WTC11 (cell line): ENCODE data around the gene SYCN. TPM values are rescaled to one million over a fixed set of nuclear protein-coding genes. Genes with fewer than 3 reads are reported as not detected.

Experiments
- ATAC-seq: fragments of 200-7000 bp; cut with Tn5 transposase; 2 replicates; pipeline ENCODE4 v1.10.0; 2021; ENCODE audit warnings: mild to moderate bottlenecking, moderate library complexity
- Bru-seq: library from RNA; stranded (reverse); fragments of 400-500 nt; gene quantifications from one replicate; lab custom pipeline; 2021; lab: Mats Ljungman, UMichigan
- CTCF ChIA-PET: fragments of 300-600 bp; sonication (Branson Sonifier 250); formaldehyde crosslinking; loops from one replicate; lab custom pipeline; 2021; ENCODE audit warnings: antibody characterized with exemption; lab: Charles Lee
- POLR2A ChIA-PET: fragments of 350-600 bp; sonication (Branson Sonifier 250); formaldehyde crosslinking; loops from one replicate; lab custom pipeline; 2021; ENCODE audit warnings: antibody characterized with exemption; lab: Charles Lee
- DNase-seq: peaks from one replicate; pipeline ENCODE4 v3.0.0; 2021; ENCODE audit warnings: low spot score
- H3K27ac Mint-ChIP-seq: 2 replicates; pipeline ENCODE4 v1.8.0; 2021; ENCODE audit warnings: mixed read lengths
- H3K27me3 Mint-ChIP-seq: 2 replicates; pipeline ENCODE4 v1.8.0; 2021; ENCODE audit warnings: low read depth, mild to moderate bottlenecking, moderate library complexity, mixed read lengths
- H3K36me3 Mint-ChIP-seq: 2 replicates; pipeline ENCODE4 v1.8.0; 2021; ENCODE audit warnings: mixed read lengths
- H3K4me1 Mint-ChIP-seq: 2 replicates; pipeline ENCODE4 v1.8.0; 2022; ENCODE audit warnings: mixed read lengths
- H3K4me3 Mint-ChIP-seq: 2 replicates; pipeline ENCODE4 v1.8.0; 2021; ENCODE audit warnings: mild to moderate bottlenecking, moderate library complexity, mixed read lengths
- H3K9me3 Mint-ChIP-seq: 2 replicates; pipeline ENCODE4 v1.8.0; 2021; ENCODE audit warnings: mixed read lengths
- CBFB ChIP-seq: sonication (generic); formaldehyde crosslinking; IDR thresholded peaks from 2 replicates; pipeline ENCODE4 v1.8.1; 2022; ENCODE audit warnings: mild to moderate bottlenecking, low read depth, missing genetic modification reagents
- CREB1 ChIP-seq: sonication (generic); formaldehyde crosslinking; IDR thresholded peaks from 2 replicates; pipeline ENCODE4 v1.8.0; 2023; ENCODE audit warnings: mild to moderate bottlenecking, missing genetic modification reagents
- ELF4 ChIP-seq: sonication (generic); formaldehyde crosslinking; IDR thresholded peaks from 2 replicates; pipeline ENCODE4 v1.8.1; 2022; ENCODE audit warnings: low read depth, mild to moderate bottlenecking, moderate library complexity, missing genetic modification reagents
- ESRRA ChIP-seq: sonication (generic); formaldehyde crosslinking; IDR thresholded peaks from 2 replicates; pipeline ENCODE4 v1.8.1; 2022; ENCODE audit warnings: mild to moderate bottlenecking, missing genetic modification reagents, borderline replicate concordance
- HMGA2 ChIP-seq: fragments of 250-450 bp; sonication (Bioruptor Pico); IDR thresholded peaks from 2 replicates; pipeline ENCODE4 v1.4.0; 2021; ENCODE audit warnings: mild to moderate bottlenecking, moderate library complexity
- KAT7 ChIP-seq: sonication (generic); formaldehyde crosslinking; IDR thresholded peaks from 2 replicates; pipeline ENCODE4 v1.8.1; 2023; ENCODE audit warnings: missing genetic modification reagents, mild to moderate bottlenecking, borderline replicate concordance
- NFATC4 ChIP-seq: fragments of 250-450 bp; sonication (Bioruptor Pico); IDR thresholded peaks from 2 replicates; pipeline ENCODE4 v1.9.0; 2021; ENCODE audit warnings: mild to moderate bottlenecking
- NR3C1 ChIP-seq: sonication (generic); formaldehyde crosslinking; conservative IDR thresholded peaks from 2 replicates; pipeline ENCODE4 v1.8.1; 2023; ENCODE audit warnings: low read depth, mild to moderate bottlenecking, missing genetic modification reagents
- PRRX2 ChIP-seq: fragments of 250-450 bp; sonication (Bioruptor Pico); IDR thresholded peaks from 2 replicates; pipeline ENCODE4 v1.8.0; 2021; ENCODE audit warnings: mild to moderate bottlenecking
- RORB ChIP-seq: fragments of 250-450 bp; sonication (Bioruptor Pico); IDR thresholded peaks from 2 replicates; pipeline ENCODE4 v1.9.0; 2021; ENCODE audit warnings: mild to moderate bottlenecking
- SMAD3 ChIP-seq: sonication (generic); formaldehyde crosslinking; IDR thresholded peaks from 2 replicates; pipeline ENCODE4 v1.8.0; 2022; ENCODE audit warnings: missing genetic modification reagents, mild to moderate bottlenecking, borderline replicate concordance
- SOX15 ChIP-seq: fragments of 250-450 bp; sonication (Bioruptor Pico); IDR thresholded peaks from 2 replicates; pipeline ENCODE4 v1.9.0; 2021; ENCODE audit warnings: mild to moderate bottlenecking
- TEAD4 ChIP-seq: sonication (generic); formaldehyde crosslinking; IDR thresholded peaks from 2 replicates; pipeline ENCODE4 v1.8.0; 2022; ENCODE audit warnings: mild to moderate bottlenecking, missing genetic modification reagents
- long read RNA-seq, 3 experiments: library from RNA in 1 of 3; library from capped mRNA in 1 of 3; library from polyadenylated mRNA in 1 of 3; unstranded in 2 of 3; stranded (forward) in 1 of 3; transcript quantifications; one replicate each; pipeline ENCODE4 v2.0.0, GENCODE V29; 2021
- total RNA-seq: library from RNA; stranded (reverse); gene quantifications from 3 replicates; pipeline ENCODE4 v1.2.3, GENCODE V29; 2021
- TF ChIP-seq, protein P1 (sequence below): fragments of 250-450 bp; sonication (Bioruptor Pico); IDR thresholded peaks from 2 replicates; pipeline ENCODE4 v1.9.0; 2021; ENCODE audit warnings: moderate library complexity, mild to moderate bottlenecking, inconsistent platforms, borderline replicate concordance
- TF ChIP-seq, protein P2 (sequence below): sonication (generic); formaldehyde crosslinking; IDR thresholded peaks from 2 replicates; pipeline ENCODE4 v1.8.0; 2022; ENCODE audit warnings: mild to moderate bottlenecking, missing genetic modification reagents
- TF ChIP-seq, protein P3 (sequence below): fragments of 250-450 bp; sonication (Bioruptor Pico); IDR thresholded peaks from 2 replicates; pipeline ENCODE4 v2.1.2; 2022; ENCODE audit warnings: mild to moderate bottlenecking, moderate library complexity
- TF ChIP-seq, protein P4 (sequence below): fragments of 250-450 bp; sonication (Bioruptor Pico); conservative IDR thresholded peaks from 2 replicates; pipeline ENCODE4 v1.9.0; 2021; ENCODE audit warnings: mild to moderate bottlenecking
- TF ChIP-seq, protein P5 (sequence below): fragments of 250-450 bp; sonication (Bioruptor Pico); IDR thresholded peaks from 2 replicates; pipeline ENCODE4 v1.9.0; 2021; ENCODE audit warnings: mild to moderate bottlenecking
- TF ChIP-seq, protein P6 (sequence below): fragments of 250-450 bp; sonication (Bioruptor Pico); IDR thresholded peaks from 2 replicates; pipeline ENCODE4 v1.9.0; 2021; ENCODE audit warnings: mild to moderate bottlenecking

SYCN gene, protein sequence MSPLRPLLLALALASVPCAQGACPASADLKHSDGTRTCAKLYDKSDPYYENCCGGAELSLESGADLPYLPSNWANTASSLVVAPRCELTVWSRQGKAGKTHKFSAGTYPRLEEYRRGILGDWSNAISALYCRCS
- total RNA-seq = 0.37 to 1.1 TPM (median 0.77 TPM) in 3 replicates
- Bru-seq, nascent RNA = not detected
- long read RNA-seq, experiment 1 = 0 reads
- long read RNA-seq, experiment 2 = 0 reads
- long read RNA-seq, experiment 3 = 0 reads

DNA sequence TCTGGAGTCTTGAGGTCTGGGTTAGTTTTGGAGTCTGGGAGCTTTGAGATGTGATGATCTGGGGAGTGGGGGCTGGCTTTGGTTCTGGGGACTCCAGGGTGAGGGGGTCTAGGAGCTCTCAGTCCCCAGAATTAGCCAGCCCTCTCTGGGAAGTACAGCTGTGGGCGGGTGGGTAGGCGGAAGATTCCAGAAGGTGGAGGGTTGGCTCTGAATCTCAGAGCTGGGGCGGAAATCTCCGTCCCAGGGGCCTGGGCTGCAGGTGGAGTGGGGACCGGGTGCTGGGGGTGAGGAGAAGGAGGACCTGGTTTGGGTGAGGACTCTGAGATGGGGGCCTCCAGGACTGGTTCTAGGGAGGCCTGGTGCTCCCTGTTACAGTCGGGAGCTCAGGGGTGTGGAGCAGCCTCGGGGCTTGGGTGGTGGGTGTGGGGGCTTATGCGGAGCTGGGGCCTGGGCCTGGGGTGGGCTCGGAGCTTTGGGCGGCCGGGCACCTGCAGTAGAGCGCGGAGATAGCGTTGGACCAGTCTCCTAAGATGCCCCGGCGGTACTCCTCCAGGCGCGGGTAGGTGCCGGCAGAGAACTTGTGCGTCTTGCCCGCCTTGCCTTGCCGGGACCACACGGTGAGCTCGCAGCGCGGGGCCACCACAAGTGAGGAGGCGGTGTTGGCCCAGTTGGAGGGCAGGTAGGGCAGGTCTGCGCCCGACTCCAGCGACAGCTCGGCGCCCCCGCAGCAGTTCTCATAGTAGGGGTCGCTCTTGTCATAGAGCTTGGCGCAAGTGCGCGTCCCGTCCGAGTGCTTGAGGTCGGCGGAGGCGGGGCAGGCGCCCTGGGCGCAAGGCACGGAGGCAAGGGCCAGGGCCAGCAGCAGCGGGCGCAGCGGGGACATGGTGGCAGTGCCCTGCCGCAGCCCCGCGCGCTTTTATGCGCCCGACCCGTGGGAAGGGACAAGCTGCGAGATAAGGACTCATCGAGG, at the start of gene SYCN:
SYCN (minus strand) TSS at position 892 of the 970 bp plus-strand sequence; CDS start at position 883, 9 bp downstream.
- ChIA-PET CTCF (interaction anchor here (1.0 to 3.1 kb wide), 7 partner anchors 9 to 199 kb away, joined by 3 to 12 read pairs (median 4); partner anchors contain the start of gene GMFG), POLR2A (interaction anchor here (0.6 kb wide), 1 partner anchor 80 kb away, joined by 10 read pairs; no protein-coding TSS in a partner anchor)
- peak within 1 kb of the TSS; percentile 29; the same call in 1 of the 2 replicates for H3K4me3 Mint-ChIP-seq
- DNase-seq (no peak), ATAC-seq (peak; percentile 31; the same call in 1 of the 2 replicates)
- H3K36me3 Mint-ChIP-seq = no peaks in the 10 kb centered on the region
- TF ChIP-seq ELF4 (no peak), CREB1 (CRISPR knock-in tag) (no peak), PRRX2 (CRISPR knock-in tag) (no peak), SMAD3 (CRISPR knock-in tag) (no peak), KAT7 (CRISPR knock-in tag) (no peak), SOX15 (CRISPR knock-in tag) (no peak), HMGA2 (CRISPR knock-in tag) (no peak), CBFB (no peak), NR3C1 (no peak), ESRRA (CRISPR knock-in tag) (no peak), NFATC4 (CRISPR knock-in tag) (no peak), RORB (CRISPR knock-in tag) (no peak), TEAD4 (no peak)
- TF ChIP-seq, protein P1, sequence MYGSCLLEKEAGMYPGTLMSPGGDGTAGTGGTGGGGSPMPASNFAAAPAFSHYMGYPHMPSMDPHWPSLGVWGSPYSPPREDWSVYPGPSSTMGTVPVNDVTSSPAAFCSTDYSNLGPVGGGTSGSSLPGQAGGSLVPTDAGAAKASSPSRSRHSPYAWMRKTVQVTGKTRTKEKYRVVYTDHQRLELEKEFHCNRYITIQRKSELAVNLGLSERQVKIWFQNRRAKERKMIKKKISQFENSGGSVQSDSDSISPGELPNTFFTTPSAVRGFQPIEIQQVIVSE = no peak
- TF ChIP-seq, protein P2, sequence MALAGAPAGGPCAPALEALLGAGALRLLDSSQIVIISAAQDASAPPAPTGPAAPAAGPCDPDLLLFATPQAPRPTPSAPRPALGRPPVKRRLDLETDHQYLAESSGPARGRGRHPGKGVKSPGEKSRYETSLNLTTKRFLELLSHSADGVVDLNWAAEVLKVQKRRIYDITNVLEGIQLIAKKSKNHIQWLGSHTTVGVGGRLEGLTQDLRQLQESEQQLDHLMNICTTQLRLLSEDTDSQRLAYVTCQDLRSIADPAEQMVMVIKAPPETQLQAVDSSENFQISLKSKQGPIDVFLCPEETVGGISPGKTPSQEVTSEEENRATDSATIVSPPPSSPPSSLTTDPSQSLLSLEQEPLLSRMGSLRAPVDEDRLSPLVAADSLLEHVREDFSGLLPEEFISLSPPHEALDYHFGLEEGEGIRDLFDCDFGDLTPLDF (CRISPR knock-in tag) = no peak
- TF ChIP-seq, protein P3, sequence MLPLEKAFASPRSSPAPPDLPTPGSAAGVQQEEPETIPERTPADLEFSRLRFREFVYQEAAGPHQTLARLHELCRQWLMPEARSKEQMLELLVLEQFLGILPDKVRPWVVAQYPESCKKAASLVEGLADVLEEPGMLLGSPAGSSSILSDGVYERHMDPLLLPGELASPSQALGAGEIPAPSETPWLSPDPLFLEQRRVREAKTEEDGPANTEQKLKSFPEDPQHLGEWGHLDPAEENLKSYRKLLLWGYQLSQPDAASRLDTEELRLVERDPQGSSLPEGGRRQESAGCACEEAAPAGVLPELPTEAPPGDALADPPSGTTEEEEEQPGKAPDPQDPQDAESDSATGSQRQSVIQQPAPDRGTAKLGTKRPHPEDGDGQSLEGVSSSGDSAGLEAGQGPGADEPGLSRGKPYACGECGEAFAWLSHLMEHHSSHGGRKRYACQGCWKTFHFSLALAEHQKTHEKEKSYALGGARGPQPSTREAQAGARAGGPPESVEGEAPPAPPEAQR = no peak
- TF ChIP-seq, protein P4, sequence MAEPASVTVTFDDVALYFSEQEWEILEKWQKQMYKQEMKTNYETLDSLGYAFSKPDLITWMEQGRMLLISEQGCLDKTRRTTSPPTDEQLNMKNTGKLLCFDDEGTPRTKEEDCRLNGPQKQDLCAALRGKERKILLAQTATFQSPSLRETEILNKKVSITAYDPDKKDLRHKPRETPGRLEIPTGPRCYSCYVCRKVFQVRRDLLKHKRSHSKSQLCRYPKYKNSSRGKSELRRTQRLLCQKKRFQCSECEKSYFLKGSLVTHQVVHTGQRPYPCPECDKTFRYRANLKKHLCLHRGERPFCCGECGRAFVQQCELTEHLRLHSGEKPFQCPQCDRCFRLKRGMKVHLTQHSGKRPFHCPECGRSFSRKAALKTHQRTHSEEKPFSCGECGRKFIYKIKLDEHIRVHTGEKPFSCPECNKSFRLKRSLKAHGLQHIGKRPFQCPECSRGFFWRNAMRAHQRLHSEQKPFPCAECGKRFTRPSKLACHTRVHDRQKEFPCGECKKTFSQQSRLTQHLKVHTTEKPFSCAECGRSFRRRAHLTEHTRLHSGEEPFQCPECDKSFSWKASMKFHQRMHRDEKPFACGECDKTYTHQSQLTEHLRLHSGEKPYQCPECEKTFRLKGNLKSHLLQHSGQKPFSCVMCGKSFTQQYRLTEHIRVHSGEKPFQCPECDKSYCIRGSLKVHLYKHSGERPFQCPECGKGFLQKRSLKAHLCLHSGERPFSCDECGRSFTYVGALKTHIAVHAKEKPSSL (CRISPR knock-in tag) = no peak
- TF ChIP-seq, protein P5, sequence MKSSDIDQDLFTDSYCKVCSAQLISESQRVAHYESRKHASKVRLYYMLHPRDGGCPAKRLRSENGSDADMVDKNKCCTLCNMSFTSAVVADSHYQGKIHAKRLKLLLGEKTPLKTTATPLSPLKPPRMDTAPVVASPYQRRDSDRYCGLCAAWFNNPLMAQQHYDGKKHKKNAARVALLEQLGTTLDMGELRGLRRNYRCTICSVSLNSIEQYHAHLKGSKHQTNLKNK (CRISPR knock-in tag) = no peak
- TF ChIP-seq, protein P6, sequence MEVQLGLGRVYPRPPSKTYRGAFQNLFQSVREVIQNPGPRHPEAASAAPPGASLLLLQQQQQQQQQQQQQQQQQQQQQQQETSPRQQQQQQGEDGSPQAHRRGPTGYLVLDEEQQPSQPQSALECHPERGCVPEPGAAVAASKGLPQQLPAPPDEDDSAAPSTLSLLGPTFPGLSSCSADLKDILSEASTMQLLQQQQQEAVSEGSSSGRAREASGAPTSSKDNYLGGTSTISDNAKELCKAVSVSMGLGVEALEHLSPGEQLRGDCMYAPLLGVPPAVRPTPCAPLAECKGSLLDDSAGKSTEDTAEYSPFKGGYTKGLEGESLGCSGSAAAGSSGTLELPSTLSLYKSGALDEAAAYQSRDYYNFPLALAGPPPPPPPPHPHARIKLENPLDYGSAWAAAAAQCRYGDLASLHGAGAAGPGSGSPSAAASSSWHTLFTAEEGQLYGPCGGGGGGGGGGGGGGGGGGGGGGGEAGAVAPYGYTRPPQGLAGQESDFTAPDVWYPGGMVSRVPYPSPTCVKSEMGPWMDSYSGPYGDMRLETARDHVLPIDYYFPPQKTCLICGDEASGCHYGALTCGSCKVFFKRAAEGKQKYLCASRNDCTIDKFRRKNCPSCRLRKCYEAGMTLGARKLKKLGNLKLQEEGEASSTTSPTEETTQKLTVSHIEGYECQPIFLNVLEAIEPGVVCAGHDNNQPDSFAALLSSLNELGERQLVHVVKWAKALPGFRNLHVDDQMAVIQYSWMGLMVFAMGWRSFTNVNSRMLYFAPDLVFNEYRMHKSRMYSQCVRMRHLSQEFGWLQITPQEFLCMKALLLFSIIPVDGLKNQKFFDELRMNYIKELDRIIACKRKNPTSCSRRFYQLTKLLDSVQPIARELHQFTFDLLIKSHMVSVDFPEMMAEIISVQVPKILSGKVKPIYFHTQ = no peak
- peaks cover 51% of the 10 kb centered on the region for H3K27me3 Mint-ChIP-seq
- no peaks in the 10 kb centered on the region; the same call in 1 of the 2 replicates for H3K4me1 Mint-ChIP-seq
- H3K27ac Mint-ChIP-seq = no peak within 1 kb of the TSS
- H3K9me3 Mint-ChIP-seq = no peaks in the 10 kb centered on the region
